GM12878 (cell line): ENCODE data around the gene EWSR1. TPM values are rescaled to one million over a fixed set of nuclear protein-coding genes. Genes with fewer than 3 reads are reported as not detected.

Experiments
- ATAC-seq: fragments of 200-7000 bp; cut with Tn5 transposase; 3 replicates; pipeline ENCODE4 v1.9.1; 2020; ENCODE audit warnings: mild to moderate bottlenecking, moderate library complexity
- BruUV-seq: library from RNA; stranded (reverse); fragments of 400-500 nt; replicated peaks from 2 replicates; lab custom pipeline; 2021; lab: Mats Ljungman, UMichigan
- CTCF ChIA-PET: fragments of 300-600 bp; sonication (Branson Sonifier 250); formaldehyde crosslinking; extraction: SDS; loops from one replicate; lab custom pipeline; 2021; ENCODE audit warnings: inconsistent platforms; lab: Yijun Ruan, JAX
- POLR2A ChIA-PET: fragments of 350-600 bp; formaldehyde crosslinking; extraction: SDS; loops from one replicate; lab custom pipeline; 2021; ENCODE audit warnings: inconsistent platforms; lab: Charles Lee
- RAD21 ChIA-PET: fragments of 300-600 bp; sonication (Branson Sonifier 250); formaldehyde crosslinking; loops from one replicate; lab custom pipeline; 2023; ENCODE audit warnings: antibody characterized with exemption; ENCODE audit not compliant: unreplicated experiment; lab: Charles Lee
- SMC1A ChIA-PET: fragments of 300-600 bp; sonication (Branson Sonifier 250); formaldehyde crosslinking; loops from one replicate; lab custom pipeline; 2023; ENCODE audit not compliant: unreplicated experiment, uncharacterized antibody; lab: Charles Lee
- DNase-seq: peaks from one replicate; pipeline ENCODE4 v3.0.0-alpha.2; 2011; ENCODE audit warnings: low read depth, low spot score
- FAIRE-seq: peaks from 3 replicates; lab custom pipeline; 2011; peaks lifted over from hg19 to GRCh38; lab: Jason Lieb, UNC
- H2AFZ ChIP-seq: 2 replicates; pipeline ENCODE4 v1.6.0; 2011; ENCODE audit warnings: low read depth, low read length, control low read depth; ENCODE audit not compliant: control insufficient read depth
- H3K27ac ChIP-seq: 2 replicates; pipeline ENCODE4 v1.5.1; 2011; ENCODE audit warnings: control low read depth; ENCODE audit not compliant: control insufficient read depth, insufficient read depth
- H3K27me3 ChIP-seq, 2 experiments: replicated peaks in 1 of 2; 2 replicates each; pipeline versions ENCODE4 v1.6.0 to v1.6.1; 2011; ENCODE audit warnings: low read length in 1 of 2; ENCODE audit not compliant: control insufficient read depth in 2 of 2, insufficient read depth in 2 of 2
- H3K36me3 ChIP-seq, 2 experiments: 2 replicates each; pipeline ENCODE4 v1.5.1; 2011; ENCODE audit warnings: low read length in 1 of 2; ENCODE audit not compliant: control insufficient read depth in 2 of 2, insufficient read depth in 2 of 2
- H3K4me1 ChIP-seq: 2 replicates; pipeline ENCODE4 v1.6.1; 2011; ENCODE audit warnings: mild to moderate bottlenecking, low read length, moderate library complexity, mixed read lengths; ENCODE audit not compliant: control insufficient read depth, insufficient read depth
- H3K4me2 ChIP-seq: 2 replicates; pipeline ENCODE4 v1.6.0; 2011; ENCODE audit warnings: control low read depth; ENCODE audit not compliant: control insufficient read depth, insufficient read depth
- H3K4me3 ChIP-seq: fragments of 200-600 bp; sonication (generic); 2 replicates; pipeline ENCODE4 v1.5.1; 2016
- H3K79me2 ChIP-seq: 2 replicates; pipeline ENCODE4 v1.6.0; 2011; ENCODE audit warnings: low read length; ENCODE audit not compliant: control insufficient read depth, insufficient read depth
- H3K9ac ChIP-seq: 2 replicates; pipeline ENCODE4 v1.8.0; 2011; ENCODE audit warnings: low read length, control low read depth, mixed read lengths; ENCODE audit not compliant: control insufficient read depth, insufficient read depth
- H3K9me3 ChIP-seq: replicated peaks from 3 replicates; pipeline ENCODE4 v1.5.1; 2011; ENCODE audit warnings: mild to moderate bottlenecking, low read length; ENCODE audit not compliant: control insufficient read depth, insufficient read depth
- H4K20me1 ChIP-seq: 2 replicates; pipeline ENCODE4 v1.6.0; 2011; ENCODE audit not compliant: control insufficient read depth, insufficient read depth
- BMI1 ChIP-seq: fragments of 450-650 bp; IDR thresholded peaks from 2 replicates; pipeline ENCODE4 v1.6.1; 2016; ENCODE audit warnings: mild to moderate bottlenecking, moderate library complexity, borderline replicate concordance
- WGBS: methylation state at CpG from one replicate; pipeline ENCODE4 v1.1.6; 2016; ENCODE audit warnings: low lambda C conversion rate; ENCODE audit not compliant: insufficient replicate concordance, insufficient coverage; ENCODE audit errors: missing lambda C conversion rate; 5-methylcytosine and 5-hydroxymethylcytosine counted together
- in situ Hi-C: fragments of 300-500 bp; cut with MboI; formaldehyde crosslinking; loops from 9 replicates; pipeline ENCODE4 v1.14.3; 2018; ENCODE audit warnings: mixed read lengths
- intact Hi-C: fragments of 100-400 bp; cut with micrococcal nuclease; formaldehyde crosslinking; loops from one replicate; pipeline ENCODE4 v1.14.2; 2022; ENCODE audit not compliant: unreplicated experiment
- polyA plus RNA-seq, 11 experiments: library from polyadenylated mRNA; depleted of rRNA in 4 of 11; unstranded in 6 of 11; stranded (reverse) in 5 of 11; fragments of >200 nt; fragmentation: Nextera tagmentation in 4 of 11; fragmentation: Illumina TruSeq in 1 of 11; extraction: Ambion mirVana in 4 of 11; extraction: Trizol in 1 of 11; gene quantifications; 1 replicate in 1 of 11; 2 replicates in 10 of 11; pipeline versions ENCODE4 v1.2.1 to v1.2.3, GENCODE V29; 2011 to 2016; ENCODE audit warnings: inconsistent platforms in 2 of 11, missing spikeins in 2 of 11, low read depth in 1 of 11
- total RNA-seq, 4 experiments: library from RNA; depleted of rRNA in 3 of 4; stranded (reverse); fragments of >200 nt in 3 of 4; fragmentation: Illumina TruSeq in 1 of 4; extraction: Trizol in 1 of 4; gene quantifications; 2 replicates each; pipeline versions ENCODE4 v1.2.1 to v1.2.3, GENCODE V29; 2013 to 2021
- TF ChIP-seq, protein P1 (sequence below), 3 experiments: IDR thresholded peaks in 2 of 3; conservative IDR thresholded peaks in 1 of 3; 2 replicates each; pipeline ENCODE4 v1.5.1; 2011; ENCODE audit warnings: low read depth in 3 of 3, low read length in 3 of 3, mild to moderate bottlenecking in 3 of 3, control low read depth in 2 of 3, moderate library complexity in 2 of 3, inconsistent platforms in 1 of 3, mixed read lengths in 1 of 3; ENCODE audit not compliant: control insufficient read depth in 2 of 3, insufficient read depth in 1 of 3; ENCODE audit errors: extremely low read depth in 1 of 3

The EWSR1 gene
- total and polyA plus RNA-seq, 10 of the 15 experiments (the other 5 are each of a cell fraction or from before 2014, with no cell fraction given), result 130 to 480 (median 356) TPM

DNA sequence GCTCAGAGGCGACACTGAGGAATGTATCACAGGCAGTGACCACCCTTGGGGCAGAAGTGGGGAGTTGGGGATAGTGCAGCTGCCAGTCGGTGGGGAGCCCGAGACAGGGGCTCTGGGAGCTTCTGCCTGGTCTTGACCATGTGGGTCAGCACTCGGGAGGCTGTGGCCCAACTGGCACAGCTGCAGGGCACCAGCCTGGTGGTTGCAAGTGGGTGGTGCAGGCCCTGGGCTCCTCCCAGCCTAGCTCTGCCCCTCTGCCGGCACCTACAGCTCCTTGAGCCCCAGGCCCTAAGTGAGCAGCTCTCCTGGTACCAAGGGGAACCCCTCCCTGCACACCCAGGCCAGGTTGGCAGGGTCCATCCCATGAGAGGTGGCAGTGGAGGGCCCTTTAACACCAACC lies 60.0 kb downstream of the EWSR1 start:
- no peak for FAIRE-seq
- POLR2A ChIA-PET, result no interaction called here
- ATAC-seq, result 0 out of 3 replicates have a peak, but pooled peaks have one; percentile 23

More for the DNA sequence above, 60.0 kb downstream of the EWSR1 start:
- Histone ChIP-seq H3K9ac (no peak overlapping the region), H3K36me3 (peaks cover 5 to 47% of the 10 kb centered on the region in 2 experiments; a peak in 3 of 4 replicates), H3K4me1 (no peaks in the 10 kb centered on the region), H3K4me3 (no peak overlapping the region), H3K4me2 (no peak overlapping the region), H4K20me1 (no peaks in the 10 kb centered on the region), H3K79me2 (no peaks in the 10 kb centered on the region), H2AFZ (no peak overlapping the region), H3K9me3 (no peaks in the 10 kb centered on the region), H3K27ac (no peak overlapping the region), H3K27me3 (no peaks in the 10 kb centered on the region)
- ChIA-PET RAD21 (no interaction called here), CTCF (no interaction called here), SMC1A (no interaction called here)
- TF ChIP-seq, protein P1, sequence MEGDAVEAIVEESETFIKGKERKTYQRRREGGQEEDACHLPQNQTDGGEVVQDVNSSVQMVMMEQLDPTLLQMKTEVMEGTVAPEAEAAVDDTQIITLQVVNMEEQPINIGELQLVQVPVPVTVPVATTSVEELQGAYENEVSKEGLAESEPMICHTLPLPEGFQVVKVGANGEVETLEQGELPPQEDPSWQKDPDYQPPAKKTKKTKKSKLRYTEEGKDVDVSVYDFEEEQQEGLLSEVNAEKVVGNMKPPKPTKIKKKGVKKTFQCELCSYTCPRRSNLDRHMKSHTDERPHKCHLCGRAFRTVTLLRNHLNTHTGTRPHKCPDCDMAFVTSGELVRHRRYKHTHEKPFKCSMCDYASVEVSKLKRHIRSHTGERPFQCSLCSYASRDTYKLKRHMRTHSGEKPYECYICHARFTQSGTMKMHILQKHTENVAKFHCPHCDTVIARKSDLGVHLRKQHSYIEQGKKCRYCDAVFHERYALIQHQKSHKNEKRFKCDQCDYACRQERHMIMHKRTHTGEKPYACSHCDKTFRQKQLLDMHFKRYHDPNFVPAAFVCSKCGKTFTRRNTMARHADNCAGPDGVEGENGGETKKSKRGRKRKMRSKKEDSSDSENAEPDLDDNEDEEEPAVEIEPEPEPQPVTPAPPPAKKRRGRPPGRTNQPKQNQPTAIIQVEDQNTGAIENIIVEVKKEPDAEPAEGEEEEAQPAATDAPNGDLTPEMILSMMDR (IDR thresholded peaks at IDR 0.05 in 2 of 3, conservative IDR thresholded peaks at IDR 0.05 in 1 of 3; ENCODE audit: control insufficient read depth in 2 of 3, extremely low read depth in 1 of 3, insufficient read depth in 1 of 3, low read depth in 3 of 3, low read length in 3 of 3), result 0 out of 6 replicates have a peak, but pooled peaks of 1 of the 3 experiments have one; percentile 5
- TF ChIP-seq BMI1, result no peak
- WGBS, result 80% methylated on average over 5 of the region's 5 CpGs
- in situ Hi-C loops (no loop called here), intact Hi-C loops (no loop called here)
- no peak for DNase-seq
- BruUV-seq, result TSS peak; percentile 60
